Choroid plexus epithelial cell (primary cell): ENCODE data around the gene LAMA3.

Experiments
- DNase-seq: peaks from one replicate; pipeline ENCODE4 v3.0.0-alpha.2; 2010; ENCODE audit warnings: low read depth
- H3K4me3 ChIP-seq: 2 replicates; pipeline ENCODE4 v1.5.1; 2011; ENCODE audit warnings: low read depth, mild to moderate bottlenecking, control low read depth, low read length, moderate library complexity
- CTCF ChIP-seq: conservative IDR thresholded peaks from 2 replicates; pipeline ENCODE4 v1.5.1; 2011; ENCODE audit warnings: low read depth, mild to moderate bottlenecking, control low read depth, inconsistent platforms, low read length, moderate library complexity

The LAMA3 gene

DNA sequence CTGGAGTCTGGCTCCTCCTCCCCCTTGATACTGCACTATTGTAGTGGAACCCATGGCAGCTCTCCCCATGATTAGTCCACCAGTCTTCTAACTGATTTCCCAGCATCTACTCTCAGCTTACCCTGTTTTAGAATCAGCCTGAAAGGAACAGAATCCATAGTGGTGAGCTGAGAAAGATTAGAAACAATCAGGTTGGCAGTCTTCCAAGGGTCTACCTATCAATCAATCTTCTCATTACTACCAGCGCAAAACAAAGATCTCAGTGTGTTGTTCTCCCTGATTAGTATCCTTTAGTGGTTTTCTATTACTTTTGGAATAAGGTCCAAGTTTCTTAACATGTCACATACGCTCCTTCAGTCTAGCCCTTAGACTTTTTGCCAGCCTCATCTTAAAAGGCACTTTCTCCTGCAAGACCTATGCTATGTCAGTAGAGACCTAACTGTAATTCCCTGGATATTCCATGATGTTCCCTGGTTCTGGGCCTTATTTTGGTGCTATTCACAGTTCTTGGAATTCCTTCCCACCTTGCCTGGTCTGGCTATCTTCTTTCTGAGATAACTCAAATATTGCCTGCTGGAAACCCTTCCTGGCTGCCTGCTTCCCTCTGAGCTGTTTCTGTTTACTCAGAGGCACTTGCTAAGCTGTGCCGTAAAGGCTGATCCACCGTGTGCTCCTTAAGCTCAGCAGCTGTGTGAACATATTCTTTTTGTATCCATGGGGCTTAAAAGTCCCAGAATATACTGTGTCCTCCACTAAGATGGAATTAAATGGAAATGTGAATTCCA lies 32.6 kb downstream of the LAMA3 start:
- no peak for TF ChIP-seq CTCF
- no peak for DNase-seq
- no peak overlapping the region for H3K4me3 ChIP-seq

DNA sequence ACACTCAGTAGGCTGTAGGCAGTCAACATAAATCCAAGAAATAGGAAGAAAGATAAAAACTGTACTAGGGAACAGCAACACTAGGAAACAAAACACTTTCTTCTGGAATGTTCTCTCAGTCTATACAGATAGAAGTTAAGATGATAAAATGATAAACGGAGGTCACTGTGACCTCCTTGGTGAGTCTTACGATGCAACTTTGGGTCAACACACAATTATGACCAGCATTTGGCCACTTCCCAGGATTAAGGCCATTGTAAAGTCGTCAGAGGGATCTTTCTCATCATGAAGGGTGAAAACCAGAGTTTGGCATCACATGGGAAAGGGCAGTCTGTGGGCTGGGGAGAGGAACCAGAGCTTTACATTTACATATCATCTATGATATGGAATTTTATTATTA lies 33.4 kb downstream of the LAMA3 start:
- TF ChIP-seq CTCF: no peak
- no peak overlapping the region for H3K4me3 ChIP-seq
- DNase-seq: no peak

DNA sequence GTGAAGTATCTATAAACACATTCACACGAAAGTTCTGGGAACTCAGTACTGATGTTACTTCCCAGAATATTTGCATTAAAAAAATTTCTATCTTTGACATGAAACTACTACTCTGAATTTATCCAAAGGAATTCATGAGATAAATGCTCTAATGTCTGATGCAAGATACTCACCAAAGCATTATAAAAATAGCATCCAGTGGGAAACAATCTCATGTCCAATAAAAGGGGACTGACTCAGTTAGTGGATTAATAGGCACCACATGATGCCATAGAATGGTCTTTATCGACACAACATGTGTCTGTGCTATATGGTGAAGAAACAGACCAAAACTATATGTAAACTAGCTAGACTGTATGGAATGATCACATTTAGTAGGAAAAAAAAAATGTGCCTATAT lies 33.9 kb downstream of the LAMA3 start:
- no peak for TF ChIP-seq CTCF
- no peak for DNase-seq

DNA sequence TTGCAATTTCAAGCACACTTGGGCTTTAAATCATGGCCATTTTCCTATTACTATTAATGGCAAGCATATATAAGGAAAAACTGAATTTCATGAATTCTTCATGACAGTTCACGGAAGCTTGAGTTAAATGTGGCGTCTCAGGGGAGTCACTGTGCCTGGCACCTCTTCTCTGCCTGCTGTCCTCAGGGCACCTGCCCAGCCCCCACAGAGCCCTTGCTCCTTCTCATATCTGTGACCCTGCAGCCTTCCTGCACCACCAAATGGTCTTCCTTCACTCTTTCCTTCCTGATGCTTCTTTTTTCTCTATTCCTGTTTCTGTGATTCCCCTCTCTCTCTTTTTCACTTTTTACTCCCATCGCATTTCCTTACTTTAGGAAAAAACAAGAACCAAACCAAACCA lies 35.4 kb downstream of the LAMA3 start:
- TF ChIP-seq CTCF: no peak
- DNase-seq: no peak
- H3K4me3 ChIP-seq: no peak overlapping the region

More for the DNA sequence above, 33.9 kb downstream of the LAMA3 start:
- no peak overlapping the region for H3K4me3 ChIP-seq

DNA sequence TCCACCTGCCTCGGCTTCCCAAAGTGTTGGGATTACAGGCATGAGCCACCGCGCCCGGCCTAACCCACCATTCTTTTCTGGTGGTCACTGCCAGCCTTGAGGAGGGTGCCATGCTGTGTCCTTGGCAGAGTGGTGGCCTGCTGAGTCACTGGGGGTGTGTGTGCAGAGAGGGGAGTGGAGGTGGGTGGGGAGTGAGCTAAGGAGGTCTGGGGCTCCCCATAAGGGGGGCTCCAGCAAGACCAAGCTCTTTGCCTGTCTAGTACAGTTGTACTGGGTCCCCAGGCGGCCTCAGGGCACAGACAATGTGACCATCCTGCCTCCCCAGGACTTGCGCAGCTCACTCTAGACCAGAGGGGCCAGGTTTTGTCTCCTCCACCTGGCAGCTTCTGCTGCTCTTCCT lies 36.1 kb downstream of the LAMA3 start:
- TF ChIP-seq CTCF: no peak
- no peak for DNase-seq
- no peak overlapping the region for H3K4me3 ChIP-seq

- DNase-seq: no peak
- TF ChIP-seq CTCF: no peak
- H3K4me3 ChIP-seq: no peak overlapping the region
Measured at GRCh38 chr18:23725827-23726661, 36.8 kb downstream of the LAMA3 start.
